Fibroblast of villous mesenchyme (primary cell): ENCODE results near the gene CDYL. TPM values are rescaled to one million over a fixed set of nuclear protein-coding genes. Genes with fewer than 3 reads are reported as not detected.
A peak's percentile ranks its signal among the peaks of the same experiment; 100 is the strongest.

ENCODE experiments used
- DNase-seq: peaks from one replicate; pipeline ENCODE4 v3.0.0-alpha.2; 2010; ENCODE audit warnings: low read depth
- H3K4me3 ChIP-seq: 2 replicates; pipeline ENCODE4 v1.5.1; 2011; ENCODE audit warnings: low read depth, mild to moderate bottlenecking, low read length
- total RNA-seq: library from RNA; depleted of rRNA; stranded (reverse); fragments of >200 nt; gene quantifications from 2 replicates; pipeline ENCODE4 v1.2.3, GENCODE V29; 2012
- TF ChIP-seq, protein P1 (sequence below): IDR thresholded peaks from 2 replicates; pipeline ENCODE4 v1.5.1; 2012; ENCODE audit warnings: low read depth, mild to moderate bottlenecking, low read length; ENCODE audit not compliant: insufficient read depth

Gene CDYL
- total RNA-seq, 1 donor = 37.1 TPM

DNA sequence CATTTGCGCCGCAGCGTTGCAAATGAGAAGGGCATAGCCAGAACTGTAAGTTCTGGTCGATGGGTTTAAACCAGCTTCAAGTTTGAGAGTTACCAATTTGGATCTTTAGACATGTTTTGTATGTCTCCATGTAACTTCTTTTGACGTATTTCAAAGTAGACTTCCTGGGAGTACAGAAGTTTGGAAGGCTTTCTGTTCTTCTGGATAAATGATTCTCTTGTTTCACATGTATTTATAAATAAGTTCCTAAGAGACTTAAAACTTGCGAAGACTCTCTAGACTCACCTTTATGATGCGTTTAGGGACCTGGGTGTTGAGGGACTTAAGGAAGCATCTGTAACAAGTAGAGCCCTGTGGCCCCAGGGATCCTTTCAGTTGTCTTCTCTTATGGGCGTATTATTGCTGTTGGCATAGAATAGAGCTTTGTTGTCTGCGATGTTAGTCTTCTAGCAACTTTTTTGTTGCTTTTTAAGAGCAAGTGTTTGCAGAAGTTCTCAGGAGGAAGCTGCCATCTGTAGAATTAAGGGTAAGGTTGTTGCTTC, 1.3 kb downstream of the CDYL start:
- peak overlapping the region; percentile 56 for H3K4me3 ChIP-seq
- TF ChIP-seq, protein P1, sequence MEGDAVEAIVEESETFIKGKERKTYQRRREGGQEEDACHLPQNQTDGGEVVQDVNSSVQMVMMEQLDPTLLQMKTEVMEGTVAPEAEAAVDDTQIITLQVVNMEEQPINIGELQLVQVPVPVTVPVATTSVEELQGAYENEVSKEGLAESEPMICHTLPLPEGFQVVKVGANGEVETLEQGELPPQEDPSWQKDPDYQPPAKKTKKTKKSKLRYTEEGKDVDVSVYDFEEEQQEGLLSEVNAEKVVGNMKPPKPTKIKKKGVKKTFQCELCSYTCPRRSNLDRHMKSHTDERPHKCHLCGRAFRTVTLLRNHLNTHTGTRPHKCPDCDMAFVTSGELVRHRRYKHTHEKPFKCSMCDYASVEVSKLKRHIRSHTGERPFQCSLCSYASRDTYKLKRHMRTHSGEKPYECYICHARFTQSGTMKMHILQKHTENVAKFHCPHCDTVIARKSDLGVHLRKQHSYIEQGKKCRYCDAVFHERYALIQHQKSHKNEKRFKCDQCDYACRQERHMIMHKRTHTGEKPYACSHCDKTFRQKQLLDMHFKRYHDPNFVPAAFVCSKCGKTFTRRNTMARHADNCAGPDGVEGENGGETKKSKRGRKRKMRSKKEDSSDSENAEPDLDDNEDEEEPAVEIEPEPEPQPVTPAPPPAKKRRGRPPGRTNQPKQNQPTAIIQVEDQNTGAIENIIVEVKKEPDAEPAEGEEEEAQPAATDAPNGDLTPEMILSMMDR = no peak
- no peak for DNase-seq

DNA sequence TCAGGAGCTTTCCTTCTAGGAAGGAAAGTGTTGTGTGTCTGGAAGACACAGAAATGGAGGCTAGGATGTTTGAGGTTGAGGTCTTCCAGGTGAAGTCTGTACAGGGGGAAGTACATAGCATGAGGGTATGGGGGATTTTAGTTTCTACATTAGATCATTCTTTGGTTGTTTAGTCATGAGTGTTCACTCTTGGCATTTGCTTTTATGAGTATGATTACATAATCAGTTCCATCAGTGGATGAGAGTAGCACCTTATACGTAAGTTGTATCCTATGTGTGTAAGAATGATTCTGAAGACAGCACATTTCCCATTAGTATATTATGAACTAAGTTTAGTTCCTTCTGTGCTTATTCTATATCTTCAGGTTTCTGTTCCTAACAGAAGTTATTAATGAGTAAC, 1.9 kb downstream of the CDYL start:
- H3K4me3 ChIP-seq = no peak overlapping the region
- DNase-seq = peak; percentile 28
- TF ChIP-seq, protein P1 = no peak

DNA sequence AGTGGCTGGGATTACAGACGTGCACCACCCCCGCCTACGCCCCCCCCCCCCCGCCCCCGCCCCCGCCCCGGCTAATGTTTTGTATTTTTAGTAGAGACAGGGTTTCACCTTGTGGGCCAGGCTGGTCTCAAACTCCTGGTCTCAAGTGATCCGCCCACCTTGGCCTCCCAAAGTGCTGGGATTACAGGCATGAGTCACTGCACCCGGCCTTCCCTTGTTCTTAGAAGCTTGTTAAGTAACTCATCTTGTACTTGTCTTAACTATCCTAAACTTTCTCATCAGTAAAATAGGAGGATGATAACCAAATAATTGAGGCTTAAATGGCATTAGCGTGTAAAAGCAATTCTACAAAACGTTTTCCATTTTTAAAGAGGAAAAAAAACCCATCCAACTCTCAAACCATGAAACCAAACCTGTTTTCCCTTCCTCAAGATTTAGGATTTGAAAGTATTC, 4.2 kb downstream of the CDYL start:
- TF ChIP-seq, protein P1 = no peak
- H3K4me3 ChIP-seq = no peak overlapping the region
- peak; percentile 70 for DNase-seq

DNA sequence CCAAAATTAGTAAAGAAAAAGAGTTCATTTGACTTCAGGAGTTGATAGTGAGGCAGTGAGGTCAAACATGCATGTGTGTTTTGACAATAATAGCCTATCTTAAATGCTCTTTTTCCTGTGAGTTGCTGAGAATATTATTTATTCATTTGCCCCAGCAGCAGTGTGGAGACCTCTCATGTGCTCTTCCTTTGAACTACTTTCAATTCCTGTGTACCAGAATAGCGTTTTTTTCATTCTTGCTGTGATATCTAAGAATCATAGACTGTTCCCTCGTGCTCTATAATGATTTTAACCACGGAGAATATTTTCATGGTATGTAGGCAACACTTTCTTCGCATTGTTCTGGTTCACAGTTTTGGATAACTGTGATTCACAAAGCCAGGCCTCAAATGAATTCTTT, 5.2 kb downstream of the CDYL start:
- H3K4me3 ChIP-seq = no peak overlapping the region
- no peak for DNase-seq
- TF ChIP-seq, protein P1 = no peak

GRCh38 chr6:4781967-4782575, 5.9 kb downstream of the CDYL start:
- DNase-seq = no peak
- TF ChIP-seq, protein P1 = no peak
- no peak overlapping the region for H3K4me3 ChIP-seq

- TF ChIP-seq, protein P1 = no peak
- DNase-seq = no peak
- no peak overlapping the region for H3K4me3 ChIP-seq
Measured at GRCh38 chr6:4786996-4787395, 10.8 kb downstream of the CDYL start.

DNA sequence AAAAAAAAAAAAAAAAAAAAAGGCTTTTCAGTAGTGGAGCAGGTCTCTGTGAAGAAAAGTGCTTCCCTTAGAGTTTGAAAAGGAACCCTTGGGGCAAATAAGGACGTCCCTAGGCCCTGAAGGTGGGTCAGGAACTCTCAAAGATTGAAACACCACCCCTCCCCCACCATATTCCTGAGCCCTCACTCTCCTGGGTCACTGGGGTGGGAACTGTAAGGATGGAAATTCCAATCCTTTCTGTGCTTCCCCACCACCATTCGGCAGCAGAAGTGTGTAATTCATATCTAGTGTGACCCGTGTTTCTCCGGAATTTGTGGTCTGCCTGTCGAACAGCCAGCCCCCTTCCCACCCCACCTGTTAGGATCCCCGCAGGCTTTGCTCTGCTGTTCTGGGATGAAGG, 12.3 kb downstream of the CDYL start:
- TF ChIP-seq, protein P1 = no peak
- H3K4me3 ChIP-seq = no peak overlapping the region
- DNase-seq = no peak
